GM10248 (cell line): ENCODE results near the gene RNASE8.
"Not testable (repeated sequence)": the region's sequence is repeated elsewhere in the genome, so short reads cannot be mapped to it uniquely, and the experiment has no call there.

ENCODE experiments used
- CTCF ChIA-PET: fragments of 300-600 bp; sonication (Branson Sonifier 250); formaldehyde crosslinking; extraction: SDS; loops from one replicate; lab custom pipeline; 2021; ENCODE audit warnings: antibody characterized with exemption; lab: Yijun Ruan, JAX
- POLR2A ChIA-PET: fragments of 350-650 bp; sonication (Branson Sonifier 250); formaldehyde crosslinking; extraction: SDS; loops from one replicate; lab custom pipeline; 2020; ENCODE audit warnings: antibody characterized with exemption; lab: Yijun Ruan, JAX
- DNase-seq: peaks from one replicate; pipeline ENCODE4 v3.0.0; 2012; ENCODE audit errors: extremely low spot score
- CTCF ChIP-seq: IDR thresholded peaks from 2 replicates; pipeline ENCODE4 v1.5.1; 2012; ENCODE audit warnings: mild to moderate bottlenecking, low read depth; ENCODE audit errors: extremely low read depth, missing control alignments, control extremely low read depth

The RNASE8 gene

DNA sequence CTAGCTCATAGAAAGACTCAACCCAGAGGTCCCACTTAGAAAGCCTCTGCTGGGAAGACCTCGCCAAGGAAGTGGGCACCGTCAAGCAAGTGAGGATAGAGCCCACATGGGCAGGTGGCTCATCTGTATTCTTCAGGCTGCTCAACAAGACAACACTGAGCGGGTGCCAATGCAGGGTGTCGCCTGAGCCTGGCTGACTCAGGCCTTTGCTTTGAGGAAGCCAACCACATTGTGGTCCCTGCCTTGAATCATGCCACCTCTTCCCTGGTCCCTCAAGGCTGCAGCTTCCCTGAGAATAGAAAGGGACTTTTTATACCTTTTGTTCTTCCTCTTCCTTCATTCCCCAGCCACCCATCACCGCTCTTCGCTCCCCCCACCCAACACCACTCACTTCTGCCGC, 20.9 kb upstream of the RNASE8 start:
- ChIA-PET CTCF (interaction anchor here (1.2 to 7.2 kb wide), 3 partner anchors 22 to 68 kb away, joined by 3 to 69 read pairs (median 8); no protein-coding TSS in a partner anchor), POLR2A (no interaction called here)
- DNase-seq, result no peak
- no peak for TF ChIP-seq CTCF

GRCh38 chr14:21037156-21037555, 20.5 kb upstream of the RNASE8 start:
- ChIA-PET POLR2A (no interaction called here), CTCF (interaction anchor here (1.2 to 7.2 kb wide), 2 partner anchors 22 to 68 kb away, joined by 3 to 69 read pairs; no protein-coding TSS in a partner anchor)
- no peak for TF ChIP-seq CTCF
- no peak for DNase-seq

- CTCF ChIA-PET, result interaction anchor here (0.9 to 4.1 kb wide), 5 partner anchors 15 to 68 kb away, joined by 3 to 66 read pairs (median 8); no protein-coding TSS in a partner anchor
- TF ChIP-seq CTCF, result no peak
- no peak for DNase-seq
These were observed 18.9 kb upstream of the RNASE8 start for GRCh38 chr14:21038441-21039422.

GRCh38 chr14:21039585-21040369, 17.8 kb upstream of the RNASE8 start:
- CTCF ChIA-PET, result interaction anchor here (0.7 to 4.1 kb wide), 17 partner anchors 8 to 181 kb away, joined by 3 to 66 read pairs (median 3); partner anchors contain the start of genes RNASE8 and TPPP2
- TF ChIP-seq CTCF, result peak; percentile 41
- POLR2A ChIA-PET, result no interaction called here
- peak; percentile 44 for DNase-seq

More at GRCh38 chr14:21038441-21039422, 18.9 kb upstream of the RNASE8 start:
- POLR2A ChIA-PET, result no interaction called here

DNA sequence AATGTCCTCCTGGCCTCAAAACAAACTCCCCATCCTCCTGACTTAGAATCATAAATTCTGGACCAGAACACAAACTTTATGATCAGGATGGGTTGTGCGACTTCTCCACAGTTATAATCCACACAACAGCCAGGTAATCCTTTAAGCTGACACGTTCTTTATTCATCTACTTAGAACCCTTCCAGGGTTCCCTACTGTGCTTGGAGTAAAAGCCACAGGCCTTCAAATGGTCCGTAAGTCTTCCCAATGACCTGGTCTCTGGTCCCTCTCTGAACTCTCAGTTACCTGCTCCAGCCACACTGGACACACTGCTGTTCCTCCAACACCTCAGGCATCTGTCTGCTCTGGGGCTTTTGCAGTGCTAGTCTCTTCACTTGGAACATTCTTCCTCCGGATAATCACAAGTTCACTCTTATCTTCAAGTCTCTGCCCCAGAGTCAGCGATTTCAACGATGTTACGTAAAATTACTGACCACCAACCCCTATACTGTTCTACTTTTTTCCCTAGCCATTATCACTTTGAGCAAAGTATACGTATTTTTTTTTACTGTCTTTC, 17.2 kb upstream of the RNASE8 start:
- no peak for TF ChIP-seq CTCF
- POLR2A ChIA-PET, result no interaction called here
- DNase-seq, result no peak
- CTCF ChIA-PET, result interaction anchor here (0.7 to 4.1 kb wide), 16 partner anchors 9 to 181 kb away, joined by 3 to 66 read pairs (median 3); partner anchors contain the start of genes RNASE8 and TPPP2

DNA sequence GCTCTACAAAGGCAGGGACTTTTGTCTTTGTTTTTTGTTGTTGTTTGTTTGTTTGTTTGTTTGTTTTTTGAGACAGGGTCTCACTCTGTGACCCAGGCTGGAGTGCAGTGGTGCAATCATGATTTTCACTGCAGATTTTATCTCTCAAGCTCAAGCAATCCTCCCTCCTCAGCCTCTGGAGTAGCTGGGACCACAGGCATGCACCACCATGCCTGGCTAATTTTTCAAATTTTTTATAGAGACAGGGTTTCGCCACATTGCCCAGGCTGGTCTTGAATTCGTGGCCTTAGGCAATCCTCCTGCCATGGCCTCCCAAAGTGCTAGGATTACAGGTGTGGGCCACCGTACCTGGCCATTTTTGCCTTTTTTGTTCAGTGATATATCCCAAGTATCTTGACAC, 16.7 kb upstream of the RNASE8 start:
- DNase-seq, POLR2A ChIA-PET: not testable (repeated sequence)
- CTCF ChIA-PET, result interaction anchor here (0.9 to 4.1 kb wide), 13 partner anchors 9 to 182 kb away, joined by 3 to 66 read pairs (median 3); partner anchors contain the start of genes RNASE8 and TPPP2
